ENCODE measurements around the gene EIF4G2.

The EIF4G2 gene

GRCh38 chr11:10777393-10777793, 31.3 kb downstream of the EIF4G2 start:
- FAIRE-seq (no peak), DNase-seq (ENCODE audit: low spot score) (no peak)

DNA sequence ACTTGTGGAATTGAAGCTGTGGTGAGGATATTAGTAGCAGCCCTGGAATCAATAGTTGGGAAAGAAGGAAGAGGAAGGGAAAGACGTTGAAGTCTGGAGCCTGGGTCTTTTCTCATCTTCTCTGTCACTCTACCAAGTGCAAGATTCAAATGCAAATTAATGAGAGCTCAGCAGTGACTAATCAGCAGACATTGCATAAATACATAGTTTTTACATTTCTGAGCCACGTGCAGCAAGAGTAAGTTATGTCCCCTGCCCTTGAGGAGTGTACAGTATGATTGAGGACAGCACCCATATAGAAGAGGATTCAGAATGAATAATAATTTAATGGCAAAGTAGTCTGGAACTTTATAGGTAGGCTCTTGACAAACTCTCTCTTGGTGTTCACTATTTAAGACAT, 33.9 kb downstream of the EIF4G2 start:
- no peak for FAIRE-seq

GRCh38 chr11:10771457-10771856, 37.3 kb downstream of the EIF4G2 start:
- no peak for FAIRE-seq
- no peak for DNase-seq (ENCODE audit: low spot score)

More for the DNA sequence above, 33.9 kb downstream of the EIF4G2 start:
- no peak for DNase-seq (ENCODE audit: low spot score)

- FAIRE-seq: no peak
- peak; percentile 51 for DNase-seq (ENCODE audit: low spot score)
Measured at GRCh38 chr11:10770626-10771254, 38.0 kb downstream of the EIF4G2 start.

- no peak for DNase-seq (ENCODE audit: low spot score)
- FAIRE-seq: no peak
Measured at GRCh38 chr11:10764412-10764811, 44.3 kb downstream of the EIF4G2 start.

DNA sequence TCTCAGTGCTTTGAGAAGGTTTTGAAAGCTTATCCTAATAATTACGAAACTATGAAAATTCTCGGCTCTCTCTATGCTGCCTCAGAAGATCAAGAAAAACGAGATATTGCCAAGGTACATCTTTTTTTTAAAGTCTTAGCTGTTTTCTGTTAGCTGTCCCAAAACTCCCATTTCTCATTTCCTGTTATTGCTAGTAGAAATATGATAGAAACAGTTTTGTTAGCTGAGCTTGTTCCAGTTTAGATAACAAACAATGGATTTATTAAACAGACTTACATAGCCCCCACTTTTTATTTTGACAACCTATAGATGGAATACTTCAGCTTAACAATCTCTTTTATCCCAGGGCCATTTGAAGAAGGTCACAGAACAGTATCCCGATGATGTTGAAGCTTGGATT, 45.0 kb downstream of the EIF4G2 start:
- DNase-seq (ENCODE audit: low spot score) (no peak), FAIRE-seq (no peak)

DNA sequence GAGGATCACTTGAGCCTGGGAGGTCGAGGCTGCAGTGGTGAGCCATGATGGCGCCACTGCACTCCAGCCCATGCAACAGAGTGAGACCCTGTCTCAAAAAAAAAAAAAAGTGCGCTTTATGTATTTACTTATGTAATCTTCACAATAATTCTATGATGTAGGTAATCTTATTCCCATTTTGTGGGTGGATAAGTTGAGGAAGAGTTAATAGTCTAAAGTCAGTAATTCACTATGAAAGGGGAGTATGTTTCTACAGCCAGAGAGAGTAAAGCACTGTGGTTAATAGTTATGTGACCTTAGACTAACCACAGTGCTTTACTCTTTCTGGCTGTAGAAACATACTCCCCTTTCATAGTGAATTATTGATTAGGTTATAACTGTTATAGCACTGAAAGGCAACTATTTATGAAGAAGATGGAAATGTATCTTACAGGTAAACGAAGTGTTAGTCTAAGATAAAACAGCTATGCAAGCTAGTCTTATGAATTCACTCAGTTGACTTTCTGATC, 45.8 kb downstream of the EIF4G2 start:
- DNase-seq (ENCODE audit: low spot score): no peak
- FAIRE-seq: no peak

DNA sequence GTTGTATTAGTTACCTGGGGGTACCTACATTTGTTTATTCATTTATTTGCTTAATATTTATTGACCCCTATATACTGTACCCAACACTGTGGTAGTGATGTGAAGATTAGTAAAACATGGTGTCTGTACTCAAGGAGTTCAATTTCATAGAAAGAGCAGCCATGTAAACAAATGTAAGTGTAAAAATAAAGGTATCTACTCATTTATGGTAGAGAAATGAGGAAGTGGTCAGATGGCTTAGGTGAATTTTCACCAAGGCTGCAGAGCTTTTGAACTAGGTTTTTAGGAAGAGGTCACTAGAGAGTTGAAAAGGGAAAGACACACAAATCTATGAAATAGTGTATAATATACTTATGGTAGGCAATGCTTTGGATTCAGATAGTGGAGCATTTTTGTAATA, 46.5 kb downstream of the EIF4G2 start:
- DNase-seq (ENCODE audit: low spot score): no peak
- no peak for FAIRE-seq

GRCh38 chr11:10761085-10761698, 47.5 kb downstream of the EIF4G2 start:
- FAIRE-seq (no peak), DNase-seq (ENCODE audit: low spot score) (no peak)

DNA sequence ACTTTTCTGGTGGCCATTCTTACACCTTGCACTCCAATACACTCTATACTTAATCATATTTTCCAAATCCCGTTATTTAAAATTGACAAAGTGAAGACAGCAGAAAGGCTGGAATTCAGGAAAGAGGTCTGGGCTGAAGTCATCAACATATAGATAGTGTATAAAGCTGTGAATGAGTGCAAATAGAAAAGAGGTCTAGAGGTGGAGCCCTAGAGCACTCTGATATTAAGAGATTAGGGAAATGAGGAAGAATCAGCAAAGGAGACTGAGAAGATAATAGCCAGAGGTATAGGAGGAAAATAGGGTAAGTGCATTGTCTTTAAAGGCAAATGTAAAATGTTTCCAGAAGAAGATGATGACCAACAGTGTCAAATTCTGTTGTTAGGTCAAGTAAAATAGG, 49.8 kb downstream of the EIF4G2 start:
- no peak for DNase-seq (ENCODE audit: low spot score)
- FAIRE-seq: no peak

DNA sequence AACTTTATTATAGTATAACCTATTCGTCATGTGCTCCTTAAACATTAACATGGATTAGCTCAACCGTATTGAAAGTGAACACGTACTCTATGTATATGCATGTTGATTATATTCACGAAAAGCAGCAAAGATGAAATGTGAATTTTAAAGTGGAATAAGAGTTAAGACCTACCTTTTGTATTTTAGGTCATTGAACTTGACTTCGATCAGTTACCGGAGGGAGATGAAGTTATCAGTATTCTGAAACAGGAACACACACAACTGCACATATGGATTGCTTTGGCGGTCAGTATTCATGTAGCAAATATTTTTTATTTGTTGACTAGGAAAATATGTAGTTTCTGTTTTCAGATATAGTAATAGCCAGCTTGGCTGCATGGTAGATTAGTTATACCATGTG, 56.2 kb downstream of the EIF4G2 start:
- DNase-seq (ENCODE audit: low spot score) (no peak), FAIRE-seq (no peak)

DNA sequence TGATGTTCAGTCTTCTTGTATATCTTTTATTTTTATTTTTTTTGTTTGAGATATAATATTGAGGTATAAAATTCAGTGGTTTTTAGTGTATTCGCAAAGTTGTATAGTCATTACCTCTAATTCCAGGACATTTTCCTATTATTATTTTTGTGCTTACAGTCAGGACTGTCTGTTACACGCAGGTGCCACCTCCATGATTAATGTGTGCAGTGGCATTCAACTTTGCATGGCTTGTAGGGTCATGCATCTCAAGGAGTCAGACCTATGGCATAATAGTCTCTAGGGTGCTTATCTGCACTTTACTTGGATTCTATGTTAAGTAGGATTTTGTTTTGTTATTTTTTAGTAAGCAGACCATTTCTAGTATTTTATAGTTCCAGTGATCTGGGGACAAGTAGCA, 56.7 kb downstream of the EIF4G2 start:
- FAIRE-seq (no peak), DNase-seq (ENCODE audit: low spot score) (no peak)

DNA sequence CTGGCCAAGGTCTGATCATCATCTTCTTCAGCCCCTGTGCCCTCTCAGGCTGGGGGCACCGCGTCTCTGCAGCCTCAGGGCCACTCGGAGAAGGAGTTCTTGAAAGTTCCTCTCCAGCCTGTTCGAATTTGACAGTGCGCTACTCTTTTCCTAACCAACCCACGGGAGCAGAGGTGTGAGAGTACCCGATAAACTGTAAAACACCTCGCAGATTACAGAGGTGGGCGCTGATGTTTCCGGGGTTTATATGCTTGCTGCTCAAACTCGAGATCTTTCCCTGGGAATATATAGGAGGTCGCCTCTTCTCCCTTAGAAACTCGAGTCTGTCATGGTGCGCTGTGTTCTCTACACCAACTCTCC, 57.2 kb downstream of the EIF4G2 start:
- DNase-seq (ENCODE audit: low spot score) (no peak), FAIRE-seq (no peak)

GRCh38 chr11:10750838-10751580, 57.7 kb downstream of the EIF4G2 start, which contains the start of gene CTR9:
Gene CTR9 (plus strand): TSS chr11:10751246. CDS start chr11:10751413, 167 bp downstream.
- FAIRE-seq (peak; percentile 42), DNase-seq (ENCODE audit: low spot score) (peak; percentile 92)

- DNase-seq (ENCODE audit: low spot score) (no peak), FAIRE-seq (no peak)
Measured at GRCh38 chr11:10749476-10749875, 59.2 kb downstream of the EIF4G2 start.

GRCh38 chr11:10747733-10748132, 61.0 kb downstream of the EIF4G2 start:
- FAIRE-seq: no peak

More at GRCh38 chr11:10747733-10748132, 61.0 kb downstream of the EIF4G2 start:
- DNase-seq (ENCODE audit: low spot score): no peak

All from urothelium cell line (cell line).